ENCODE measurements around the gene BEND6.

BEND6 gene

GRCh38 chr6:57017069-57017468 lies 62.2 kb downstream of the BEND6 start:
- no peak for DNase-seq
- Mint-ChIP-seq H3K27ac (no peak overlapping the region), H3K27me3 (ENCODE audit: low read depth, poor library complexity) (no peaks in the 10 kb centered on the region), H3K4me3 (no peak overlapping the region), H3K36me3 (ENCODE audit: low read depth) (no peaks in the 10 kb centered on the region), H3K4me1 (no peaks in the 10 kb centered on the region), H3K9me3 (no peaks in the 10 kb centered on the region)
- TF ChIP-seq, protein P1, sequence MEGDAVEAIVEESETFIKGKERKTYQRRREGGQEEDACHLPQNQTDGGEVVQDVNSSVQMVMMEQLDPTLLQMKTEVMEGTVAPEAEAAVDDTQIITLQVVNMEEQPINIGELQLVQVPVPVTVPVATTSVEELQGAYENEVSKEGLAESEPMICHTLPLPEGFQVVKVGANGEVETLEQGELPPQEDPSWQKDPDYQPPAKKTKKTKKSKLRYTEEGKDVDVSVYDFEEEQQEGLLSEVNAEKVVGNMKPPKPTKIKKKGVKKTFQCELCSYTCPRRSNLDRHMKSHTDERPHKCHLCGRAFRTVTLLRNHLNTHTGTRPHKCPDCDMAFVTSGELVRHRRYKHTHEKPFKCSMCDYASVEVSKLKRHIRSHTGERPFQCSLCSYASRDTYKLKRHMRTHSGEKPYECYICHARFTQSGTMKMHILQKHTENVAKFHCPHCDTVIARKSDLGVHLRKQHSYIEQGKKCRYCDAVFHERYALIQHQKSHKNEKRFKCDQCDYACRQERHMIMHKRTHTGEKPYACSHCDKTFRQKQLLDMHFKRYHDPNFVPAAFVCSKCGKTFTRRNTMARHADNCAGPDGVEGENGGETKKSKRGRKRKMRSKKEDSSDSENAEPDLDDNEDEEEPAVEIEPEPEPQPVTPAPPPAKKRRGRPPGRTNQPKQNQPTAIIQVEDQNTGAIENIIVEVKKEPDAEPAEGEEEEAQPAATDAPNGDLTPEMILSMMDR (IDR thresholded peaks at IDR 0.05) = no peak

DNA sequence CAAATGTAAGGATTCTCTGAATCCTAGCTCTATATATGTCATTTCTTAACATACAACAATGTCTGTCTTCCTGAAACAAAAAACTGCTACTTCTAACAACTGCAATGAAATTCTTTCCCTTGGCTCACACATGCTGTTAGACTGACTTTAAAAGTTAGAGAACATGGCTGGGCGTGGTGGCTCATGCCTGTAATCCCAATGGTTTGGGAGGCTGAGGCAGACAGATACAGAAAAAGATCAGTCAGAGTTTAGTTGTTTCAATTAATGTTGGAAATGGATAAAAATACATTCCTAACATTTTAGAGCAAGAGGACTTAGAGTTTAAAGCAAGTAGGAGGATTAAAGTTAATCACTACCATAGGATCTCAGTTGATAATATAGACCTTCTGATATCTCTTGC lies 62.9 kb downstream of the BEND6 start:
- no peaks in the 10 kb centered on the region for H3K9me3 Mint-ChIP-seq
- no peak overlapping the region for H3K27ac Mint-ChIP-seq
- H3K4me1 Mint-ChIP-seq = no peaks in the 10 kb centered on the region
- H3K27me3 Mint-ChIP-seq (ENCODE audit: low read depth, poor library complexity) = no peaks in the 10 kb centered on the region
- DNase-seq = no peak
- no peak overlapping the region for H3K4me3 Mint-ChIP-seq
- H3K36me3 Mint-ChIP-seq (ENCODE audit: low read depth) = no peaks in the 10 kb centered on the region
- TF ChIP-seq, protein P1 (IDR thresholded peaks at IDR 0.05) = no peak

DNA sequence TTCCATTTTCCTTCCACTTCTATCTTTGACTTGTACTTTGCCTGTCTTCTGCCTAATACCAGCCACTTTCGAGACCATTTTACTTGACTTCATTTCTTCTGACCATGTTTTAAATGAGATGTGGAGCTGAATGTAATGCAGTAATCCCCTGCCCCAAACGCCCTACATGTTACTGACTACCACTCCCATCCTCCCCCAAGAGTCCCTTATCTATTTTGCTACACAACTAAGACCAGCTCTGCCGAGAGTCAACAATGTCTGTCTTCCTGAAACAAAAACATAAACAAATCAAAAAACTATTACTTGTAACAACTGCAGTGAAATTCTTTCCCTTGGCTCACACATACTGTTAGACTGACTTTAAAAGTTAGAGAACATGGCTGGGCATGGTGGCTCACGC lies 64.5 kb downstream of the BEND6 start:
- peaks cover 9% of the 10 kb centered on the region for H3K9me3 Mint-ChIP-seq
- DNase-seq = no peak
- H3K4me3 Mint-ChIP-seq = no peak overlapping the region
- peaks cover 1% of the 10 kb centered on the region for H3K36me3 Mint-ChIP-seq (ENCODE audit: low read depth)
- H3K27ac Mint-ChIP-seq = no peak overlapping the region
- H3K4me1 Mint-ChIP-seq = no peaks in the 10 kb centered on the region
- TF ChIP-seq, protein P1 (IDR thresholded peaks at IDR 0.05) = no peak
- no peaks in the 10 kb centered on the region for H3K27me3 Mint-ChIP-seq (ENCODE audit: low read depth, poor library complexity)

DNA sequence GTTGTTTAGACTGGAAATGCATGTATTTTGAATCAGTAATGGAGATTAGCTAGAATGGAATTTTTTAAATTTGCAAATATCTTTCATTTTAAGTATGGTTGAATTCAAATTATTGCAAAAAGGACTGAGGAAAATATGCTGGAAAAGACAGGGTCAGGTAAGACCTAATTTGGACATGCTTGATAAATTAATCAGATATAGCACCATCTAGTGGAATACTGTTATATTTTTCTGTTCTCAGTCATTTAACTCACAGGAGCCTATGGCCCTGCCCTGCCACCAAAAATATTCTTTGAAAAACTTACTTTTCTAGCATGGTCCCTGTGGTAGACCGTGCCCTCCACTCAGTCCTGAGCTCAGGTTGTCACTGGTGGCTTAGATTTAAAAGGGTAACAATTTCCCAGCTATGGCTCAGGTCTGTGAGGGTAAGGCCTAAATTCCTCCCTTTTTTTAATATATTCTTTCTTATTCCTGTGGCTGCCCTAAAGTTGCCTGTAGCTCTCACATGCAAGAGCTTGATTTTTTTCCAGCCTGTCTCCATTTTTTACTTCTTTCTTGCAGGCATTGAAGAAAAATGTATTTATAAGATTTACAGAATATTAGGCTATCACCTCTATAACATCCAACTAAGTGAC lies 66.3 kb downstream of the BEND6 start:
- H3K9me3 Mint-ChIP-seq = peaks cover 27% of the 10 kb centered on the region
- TF ChIP-seq, protein P1 (IDR thresholded peaks at IDR 0.05) = peak; percentile 59
- no peak overlapping the region for H3K4me3 Mint-ChIP-seq
- H3K27ac Mint-ChIP-seq = no peak overlapping the region
- no peaks in the 10 kb centered on the region for H3K4me1 Mint-ChIP-seq
- DNase-seq = peak; percentile 5
- H3K36me3 Mint-ChIP-seq (ENCODE audit: low read depth) = peaks cover 15% of the 10 kb centered on the region
- no peaks in the 10 kb centered on the region for H3K27me3 Mint-ChIP-seq (ENCODE audit: low read depth, poor library complexity)

DNA sequence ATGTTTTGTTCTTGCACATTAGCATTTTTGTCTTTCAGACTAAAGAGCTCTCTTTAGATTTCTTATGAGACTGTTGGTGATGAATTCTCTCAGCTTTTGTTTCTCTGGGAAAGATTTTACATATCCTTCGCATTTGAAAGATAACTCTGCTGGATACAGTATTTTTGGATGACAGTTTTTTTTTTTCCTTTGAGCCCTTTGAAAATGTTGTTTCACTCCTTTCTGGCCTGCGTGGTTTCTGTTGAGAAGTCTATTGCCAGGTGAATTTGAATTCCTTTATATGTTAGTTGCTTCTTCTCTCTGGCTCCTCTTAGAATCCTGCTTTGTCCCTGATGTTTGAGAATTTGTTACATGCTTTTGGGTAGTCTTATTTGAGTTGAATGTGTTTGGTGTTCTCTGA lies 69.4 kb downstream of the BEND6 start:
- peaks cover 15% of the 10 kb centered on the region for H3K36me3 Mint-ChIP-seq (ENCODE audit: low read depth)
- no peak overlapping the region for H3K4me3 Mint-ChIP-seq
- peaks cover 28% of the 10 kb centered on the region for H3K9me3 Mint-ChIP-seq

GRCh38 chr6:57024775-57025174 lies 69.9 kb downstream of the BEND6 start:
- TF ChIP-seq, protein P1 (IDR thresholded peaks at IDR 0.05) = no peak
- Mint-ChIP-seq H3K36me3 (ENCODE audit: low read depth) (peaks cover 15% of the 10 kb centered on the region), H3K4me1 (peaks cover 10% of the 10 kb centered on the region), H3K27ac (no peak overlapping the region), H3K4me3 (no peak overlapping the region), H3K9me3 (peaks cover 28% of the 10 kb centered on the region), H3K27me3 (ENCODE audit: low read depth, poor library complexity) (peaks cover 5% of the 10 kb centered on the region)
- DNase-seq = no peak

More for the DNA sequence above, 69.4 kb downstream of the BEND6 start:
- H3K27ac Mint-ChIP-seq = no peak overlapping the region
- TF ChIP-seq, protein P1 (IDR thresholded peaks at IDR 0.05) = no peak
- DNase-seq = no peak
- H3K27me3 Mint-ChIP-seq (ENCODE audit: low read depth, poor library complexity) = peaks cover 4% of the 10 kb centered on the region
- peaks cover 9% of the 10 kb centered on the region for H3K4me1 Mint-ChIP-seq

Data from nephron progenitor cell (in vitro differentiated cells).